PC-3 (cell line): ENCODE data around the gene CISTR.

Source experiments
- EZH2 ChIP-seq: fragments of 300-600 bp; sonication (generic); IDR thresholded peaks from one replicate; pipeline ENCODE4 v1.6.1; 2017; ENCODE audit warnings: antibody characterized with exemption, mild to moderate bottlenecking, low read length; ENCODE audit not compliant: unreplicated experiment
- TF ChIP-seq, protein P1 (sequence below): fragments of 300-600 bp; sonication (generic); conservative IDR thresholded peaks from 2 replicates; pipeline ENCODE4 v1.5.1; 2017; ENCODE audit warnings: antibody characterized with exemption, low read depth, mild to moderate bottlenecking, low read length

- TF ChIP-seq, protein P1, sequence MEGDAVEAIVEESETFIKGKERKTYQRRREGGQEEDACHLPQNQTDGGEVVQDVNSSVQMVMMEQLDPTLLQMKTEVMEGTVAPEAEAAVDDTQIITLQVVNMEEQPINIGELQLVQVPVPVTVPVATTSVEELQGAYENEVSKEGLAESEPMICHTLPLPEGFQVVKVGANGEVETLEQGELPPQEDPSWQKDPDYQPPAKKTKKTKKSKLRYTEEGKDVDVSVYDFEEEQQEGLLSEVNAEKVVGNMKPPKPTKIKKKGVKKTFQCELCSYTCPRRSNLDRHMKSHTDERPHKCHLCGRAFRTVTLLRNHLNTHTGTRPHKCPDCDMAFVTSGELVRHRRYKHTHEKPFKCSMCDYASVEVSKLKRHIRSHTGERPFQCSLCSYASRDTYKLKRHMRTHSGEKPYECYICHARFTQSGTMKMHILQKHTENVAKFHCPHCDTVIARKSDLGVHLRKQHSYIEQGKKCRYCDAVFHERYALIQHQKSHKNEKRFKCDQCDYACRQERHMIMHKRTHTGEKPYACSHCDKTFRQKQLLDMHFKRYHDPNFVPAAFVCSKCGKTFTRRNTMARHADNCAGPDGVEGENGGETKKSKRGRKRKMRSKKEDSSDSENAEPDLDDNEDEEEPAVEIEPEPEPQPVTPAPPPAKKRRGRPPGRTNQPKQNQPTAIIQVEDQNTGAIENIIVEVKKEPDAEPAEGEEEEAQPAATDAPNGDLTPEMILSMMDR, result no peak
- no peak for TF ChIP-seq EZH2
Measured at GRCh38 chr12:53756300-53757100, 4.7 kb upstream of the CISTR start.
